Breast epithelium (tissue), 4 donors: ENCODE data around the gene LDLRAD3. TPM values are rescaled to one million over a fixed set of nuclear protein-coding genes. Genes with fewer than 3 reads are reported as not detected.

Source experiments
- DNase-seq, 2 donors: peaks; one replicate each; pipeline ENCODE4 v3.0.0-alpha.2; 2019; ENCODE audit warnings: low spot score in 2 of 2
- H3K27ac ChIP-seq, 2 donors: fragments of 200-600 bp; sonication (generic) in 1 of 2; one replicate each; pipeline ENCODE4 v1.5.1; 2016 to 2019; ENCODE audit warnings: mild to moderate bottlenecking in 1 of 2
- H3K27me3 ChIP-seq, 2 donors: fragments of 200-600 bp; sonication (generic) in 1 of 2; one replicate each; pipeline versions ENCODE4 v1.5.1 to v1.6.0; 2017 to 2019; ENCODE audit warnings: control low read depth in 1 of 2, mild to moderate bottlenecking in 1 of 2
- H3K36me3 ChIP-seq: fragments of 200-600 bp; one replicate; pipeline ENCODE4 v1.5.1; 2019
- H3K4me1 ChIP-seq, 2 donors: fragments of 200-600 bp; sonication (generic); one replicate each; pipeline ENCODE4 v1.5.1; 2016 to 2019; ENCODE audit warnings: control low read depth in 1 of 2
- H3K4me3 ChIP-seq, 3 donors: fragments of 200-600 bp; sonication (generic); 1 replicate in 2 of 3; 2 replicates in 1 of 3; pipeline ENCODE4 v1.5.1; 2016 to 2019; ENCODE audit warnings: mild to moderate bottlenecking in 3 of 3, moderate library complexity in 2 of 3
- H3K9me3 ChIP-seq, 2 donors: fragments of 200-600 bp; sonication (generic) in 1 of 2; one replicate each; pipeline ENCODE4 v1.5.1; 2016 to 2019; ENCODE audit warnings: control low read depth in 1 of 2
- CTCF ChIP-seq, 3 donors: fragments of 450-650 bp; IDR thresholded peaks; one replicate each; pipeline ENCODE4 v1.5.1; 2016 to 2017; ENCODE audit warnings: antibody characterized with exemption in 3 of 3, mild to moderate bottlenecking in 3 of 3, moderate library complexity in 3 of 3
- POLR2A ChIP-seq: fragments of 450-650 bp; IDR thresholded peaks from one replicate; pipeline ENCODE4 v1.6.1; 2016; ENCODE audit warnings: antibody characterized with exemption, mild to moderate bottlenecking, moderate library complexity
- POLR2AphosphoS5 ChIP-seq, 3 donors: sonication (generic); formaldehyde crosslinking; IDR thresholded peaks; one replicate each; pipeline ENCODE4 v1.6.1; 2017; ENCODE audit warnings: antibody characterized with exemption in 3 of 3
- intact Hi-C: fragments of 100-400 bp; cut with DNase I; formaldehyde crosslinking; loops from one replicate; pipeline ENCODE4 v1.15.1; 2023; ENCODE audit warnings: low total_unique reads
- total RNA-seq, 3 donors: library from RNA; depleted of rRNA; stranded (reverse); fragments of >200 nt; gene quantifications; one replicate each; pipeline ENCODE4 v1.1.0, GENCODE V29; 2016

Gene LDLRAD3
- total RNA-seq, 3 donors from 2014 or later, result 20.3 to 45.4 (median 40.6) TPM

- intact Hi-C loops, result no loop called here
- H3K27me3 ChIP-seq, result no peaks in the 10 kb centered on the region
- H3K4me1 ChIP-seq, result no peaks in the 10 kb centered on the region
- DNase-seq, result no peak
- H3K4me3 ChIP-seq, result no peak overlapping the region
- peak overlapping the region in 1 of 2 donors; percentile 53 for H3K27ac ChIP-seq
- TF ChIP-seq CTCF (IDR thresholded peaks at IDR 0.05) (no peak), POLR2A (no peak), POLR2AphosphoS5 (IDR thresholded peaks at IDR 0.05) (no peak)
- H3K36me3 ChIP-seq, result no peaks in the 10 kb centered on the region
- H3K9me3 ChIP-seq, result no peaks in the 10 kb centered on the region
Measured at GRCh38 chr11:35963911-35964310, 20.0 kb downstream of the LDLRAD3 start.

- intact Hi-C loops, result no loop called here
- Histone ChIP-seq H3K27me3 (no peaks in the 10 kb centered on the region), H3K36me3 (no peaks in the 10 kb centered on the region), H3K4me1 (peaks cover 0 to 1% of the 10 kb centered on the region in 2 donors), H3K27ac (peak overlapping the region in 1 of 2 donors; percentile 53), H3K4me3 (no peak overlapping the region), H3K9me3 (no peaks in the 10 kb centered on the region)
- TF ChIP-seq CTCF (IDR thresholded peaks at IDR 0.05), result no peak
- no peak for TF ChIP-seq POLR2A
- no peak for TF ChIP-seq POLR2AphosphoS5 (IDR thresholded peaks at IDR 0.05)
- no peak for DNase-seq
Measured at GRCh38 chr11:35964841-35965240, 21.0 kb downstream of the LDLRAD3 start.

GRCh38 chr11:35967042-35967441 is 23.2 kb downstream of the LDLRAD3 start:
- no peak overlapping the region for H3K4me3 ChIP-seq
- intact Hi-C loops, result no loop called here
- no peak for DNase-seq
- peaks cover 0 to 6% of the 10 kb centered on the region in 2 donors for H3K4me1 ChIP-seq
- no peak overlapping the region for H3K27ac ChIP-seq
- TF ChIP-seq POLR2AphosphoS5 (IDR thresholded peaks at IDR 0.05) (no peak), CTCF (IDR thresholded peaks at IDR 0.05) (no peak), POLR2A (no peak)
- no peaks in the 10 kb centered on the region for H3K9me3 ChIP-seq
- no peaks in the 10 kb centered on the region for H3K27me3 ChIP-seq
- H3K36me3 ChIP-seq, result no peaks in the 10 kb centered on the region

GRCh38 chr11:35968386-35969088 is 24.7 kb downstream of the LDLRAD3 start:
- TF ChIP-seq POLR2AphosphoS5 (IDR thresholded peaks at IDR 0.05), result no peak
- no peak for TF ChIP-seq CTCF (IDR thresholded peaks at IDR 0.05)
- no peak for TF ChIP-seq POLR2A
- H3K27me3 ChIP-seq, result no peaks in the 10 kb centered on the region
- H3K27ac ChIP-seq, result peak overlapping the region in 1 of 2 donors; percentile 59
- intact Hi-C loops, result no loop called here
- no peak overlapping the region for H3K4me3 ChIP-seq
- H3K4me1 ChIP-seq, result peaks cover 0 to 6% of the 10 kb centered on the region in 2 donors
- DNase-seq, result no peak
- no peaks in the 10 kb centered on the region for H3K9me3 ChIP-seq
- H3K36me3 ChIP-seq, result no peaks in the 10 kb centered on the region
